Measurements from ENCODE around the gene ACSS1. TPM values are rescaled to one million over a fixed set of nuclear protein-coding genes. Genes with fewer than 3 reads are reported as not detected.

ACSS1 gene
- total RNA-seq, 1 experiment from 2014 or later: 0.61 TPM

- H3K36me3 Mint-ChIP-seq (ENCODE audit: insufficient read depth in 1 of 3, low read depth in 3 of 3): no peaks in the 10 kb centered on the region
- no peaks in the 10 kb centered on the region for H4K20me1 ChIP-seq (ENCODE audit: control insufficient read depth, insufficient read depth, insufficient read length)
- H2BK120ac ChIP-seq (ENCODE audit: low read depth, low read length, poor library complexity, severe bottlenecking): no peak overlapping the region
- no peak overlapping the region for H3K27ac Mint-ChIP-seq
- H3K56ac ChIP-seq (ENCODE audit: insufficient read length, low read depth, low read length): no peak overlapping the region
- TF ChIP-seq, protein P1, sequence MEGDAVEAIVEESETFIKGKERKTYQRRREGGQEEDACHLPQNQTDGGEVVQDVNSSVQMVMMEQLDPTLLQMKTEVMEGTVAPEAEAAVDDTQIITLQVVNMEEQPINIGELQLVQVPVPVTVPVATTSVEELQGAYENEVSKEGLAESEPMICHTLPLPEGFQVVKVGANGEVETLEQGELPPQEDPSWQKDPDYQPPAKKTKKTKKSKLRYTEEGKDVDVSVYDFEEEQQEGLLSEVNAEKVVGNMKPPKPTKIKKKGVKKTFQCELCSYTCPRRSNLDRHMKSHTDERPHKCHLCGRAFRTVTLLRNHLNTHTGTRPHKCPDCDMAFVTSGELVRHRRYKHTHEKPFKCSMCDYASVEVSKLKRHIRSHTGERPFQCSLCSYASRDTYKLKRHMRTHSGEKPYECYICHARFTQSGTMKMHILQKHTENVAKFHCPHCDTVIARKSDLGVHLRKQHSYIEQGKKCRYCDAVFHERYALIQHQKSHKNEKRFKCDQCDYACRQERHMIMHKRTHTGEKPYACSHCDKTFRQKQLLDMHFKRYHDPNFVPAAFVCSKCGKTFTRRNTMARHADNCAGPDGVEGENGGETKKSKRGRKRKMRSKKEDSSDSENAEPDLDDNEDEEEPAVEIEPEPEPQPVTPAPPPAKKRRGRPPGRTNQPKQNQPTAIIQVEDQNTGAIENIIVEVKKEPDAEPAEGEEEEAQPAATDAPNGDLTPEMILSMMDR (conservative IDR thresholded peaks at IDR 0.05): no peak
- WGBS (ENCODE audit: extremely low coverage, insufficient read length, low lambda C conversion rate): no CpG with 5 or more reads among the region's 9 CpGs
- no peak overlapping the region for H3K14ac ChIP-seq (ENCODE audit: insufficient read depth, low read length)
- peaks cover under 1% of the 10 kb centered on the region; the same call in 1 of the 2 replicates for H3K27me3 ChIP-seq (ENCODE audit: insufficient read depth, low read length)
- no peak overlapping the region for H2BK12ac ChIP-seq (ENCODE audit: insufficient read length, low read depth, low read length)
- H2BK20ac ChIP-seq (ENCODE audit: low read depth, low read length, poor library complexity, severe bottlenecking): no peak overlapping the region
- H3K4me3 Mint-ChIP-seq: no peak overlapping the region
- no peak overlapping the region for H2BK5ac ChIP-seq (ENCODE audit: insufficient read length, low read length)
- H4K8ac ChIP-seq (replicated peaks; ENCODE audit: insufficient read length, low read depth, low read length): no peak overlapping the region
- no peak overlapping the region for H4K91ac ChIP-seq (ENCODE audit: insufficient read length, low read depth, low read length)
- no peaks in the 10 kb centered on the region for H3K79me2 ChIP-seq (ENCODE audit: insufficient read depth, low read length)
- H3T11ph ChIP-seq (ENCODE audit: low read length): no peak overlapping the region
- no peak overlapping the region for H3K18ac ChIP-seq (ENCODE audit: insufficient read length, low read depth, low read length)
- H3K4me1 ChIP-seq (ENCODE audit: insufficient read depth, low read length): no peaks in the 10 kb centered on the region; the same call in 1 of the 2 replicates
- H4K5ac ChIP-seq (ENCODE audit: insufficient read length, low read depth, low read length): no peak overlapping the region
- no peak overlapping the region for H2AK5ac ChIP-seq (ENCODE audit: insufficient read length, low read length)
- H3K9me3 ChIP-seq (ENCODE audit: control insufficient read depth, low read depth, low read length): no peaks in the 10 kb centered on the region
- no peak overlapping the region for H2BK15ac ChIP-seq (ENCODE audit: low read depth, low read length)
- no peaks in the 10 kb centered on the region; a peak in 1 of 5 replicates for H3K9me3 Mint-ChIP-seq
- no peak overlapping the region for H3K4me2 ChIP-seq (ENCODE audit: insufficient read depth, insufficient read length, low read length)
- peaks cover 90% of the 10 kb centered on the region for H3K27me3 Mint-ChIP-seq (ENCODE audit: low read depth)
- no peak overlapping the region for H3K9ac ChIP-seq (ENCODE audit: extremely low read depth, insufficient read length, low read length)
- peak; percentile 36 for DNase-seq
- H3K4me1 Mint-ChIP-seq: peaks cover 10 to 12% of the 10 kb centered on the region in 2 experiments
- H3K27ac ChIP-seq (ENCODE audit: insufficient read length, low read depth, low read length): no peak overlapping the region
- no peak overlapping the region for H3K4ac ChIP-seq (ENCODE audit: low read depth, low read length)
- H3K23ac ChIP-seq (ENCODE audit: insufficient read length, low read depth, low read length): no peak overlapping the region
- H3K23me2 ChIP-seq (ENCODE audit: insufficient read length, low read depth, low read length, poor library complexity, severe bottlenecking): no peaks in the 10 kb centered on the region
- no peaks in the 10 kb centered on the region for H3K79me1 ChIP-seq (ENCODE audit: insufficient read depth, low read depth, low read length, poor library complexity, severe bottlenecking)
- no peak overlapping the region for H2AFZ ChIP-seq (ENCODE audit: low read length)
Measured at GRCh38 chr20:25073544-25073943, 15.6 kb upstream of the ACSS1 start.

Measured in H9 (cell line).